NCI-H2107 (cell line): ENCODE data around the gene KDSR.

ENCODE experiments used
- DNase-seq: peaks from one replicate; lab custom pipeline; 2025; lab: John Stamatoyannopoulos, UW

KDSR gene

GRCh38 chr18:63367053-63367953 is at the start of gene KDSR:
TSS of gene KDSR (minus strand) at chr18:63367206. CDS start at chr18:63367118, 88 bp downstream.
- peak; percentile 99 for DNase-seq

DNA sequence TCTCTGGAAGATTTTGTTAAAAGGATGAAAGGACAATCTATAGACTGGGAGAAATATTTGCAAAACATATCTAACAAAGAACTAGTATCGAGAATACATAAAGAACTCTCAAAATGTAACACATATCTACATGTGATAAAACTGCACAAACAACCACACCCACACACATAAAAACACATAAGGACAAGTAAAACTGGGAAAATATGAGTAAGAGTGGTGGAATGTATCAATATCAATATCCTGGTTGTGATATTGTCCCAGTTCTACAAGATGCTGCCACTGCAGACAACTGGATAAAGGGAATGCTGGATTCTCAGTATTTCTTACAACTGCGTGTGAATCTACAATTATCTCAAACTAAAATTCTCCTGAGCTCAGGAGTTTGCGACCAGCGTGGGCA is 45.9 kb upstream of the KDSR start:
- DNase-seq: no peak

GRCh38 chr18:63410792-63411191 is 43.8 kb upstream of the KDSR start:
- DNase-seq: no peak

DNA sequence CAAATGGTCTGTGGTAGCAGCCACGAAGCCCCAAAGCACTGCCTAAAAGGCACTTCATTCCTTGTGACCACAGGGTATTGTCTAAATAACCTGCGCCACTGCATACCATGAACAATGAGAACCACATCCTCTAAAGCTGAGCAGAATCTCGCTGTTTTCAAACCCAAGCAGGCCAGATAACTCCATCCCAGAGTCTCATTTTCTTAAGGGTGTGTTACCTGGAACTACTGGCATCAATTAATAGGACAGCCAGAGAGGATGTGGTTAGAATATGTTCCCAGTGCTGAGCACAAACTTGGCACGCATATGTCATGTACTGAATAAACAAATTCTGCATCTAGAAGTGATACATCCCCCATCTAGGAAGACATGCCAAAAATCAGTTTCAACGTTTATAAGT is 42.3 kb upstream of the KDSR start:
- DNase-seq: no peak

- DNase-seq: no peak
Observed at GRCh38 chr18:63407734-63408133, 40.7 kb upstream of the KDSR start.

GRCh38 chr18:63405986-63406385 is 39.0 kb upstream of the KDSR start:
- DNase-seq: no peak

DNA sequence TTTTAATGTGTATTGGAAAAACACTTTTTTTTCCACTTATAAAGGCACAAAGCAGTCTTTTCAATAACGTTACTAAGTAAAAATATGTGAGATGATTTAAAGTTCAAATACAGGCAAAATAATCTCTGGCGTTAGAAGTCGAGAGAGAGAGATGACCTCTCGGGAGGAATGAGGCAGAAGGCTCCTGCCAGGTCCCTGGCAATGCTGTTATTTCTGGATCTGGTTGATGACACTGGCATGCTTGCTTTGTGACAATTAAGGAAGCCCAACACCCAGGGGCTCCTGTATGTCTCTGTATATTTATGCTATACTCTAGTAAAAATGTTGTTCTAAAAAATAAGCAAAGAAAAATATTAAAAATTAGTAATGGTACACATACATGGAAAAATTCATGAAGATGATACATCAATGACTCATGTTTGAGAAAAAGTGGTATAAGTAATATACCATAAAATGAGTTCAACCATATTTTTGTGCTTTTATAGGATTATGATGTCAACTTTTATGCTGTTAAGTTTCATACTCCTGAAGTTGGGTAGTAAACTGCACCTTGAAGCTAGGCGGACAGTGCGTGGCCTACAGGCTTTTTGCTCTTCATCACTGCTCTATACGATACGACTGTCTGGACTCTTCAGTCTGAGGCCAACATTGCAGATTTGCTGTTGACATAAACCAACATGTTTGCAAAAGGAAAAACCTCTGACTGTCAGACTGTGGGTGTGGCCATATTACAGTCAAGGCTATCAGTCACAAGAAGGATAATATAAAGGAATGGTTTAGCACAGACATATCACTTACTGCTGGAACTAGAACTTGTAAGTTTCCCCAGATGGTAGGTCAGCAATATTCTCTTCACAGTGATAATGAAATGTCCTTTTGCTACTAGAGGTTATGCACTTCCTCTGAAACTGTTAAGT is 35.5 kb upstream of the KDSR start:
- no peak for DNase-seq

GRCh38 chr18:63399300-63399699 is 32.3 kb upstream of the KDSR start:
- DNase-seq: no peak

DNA sequence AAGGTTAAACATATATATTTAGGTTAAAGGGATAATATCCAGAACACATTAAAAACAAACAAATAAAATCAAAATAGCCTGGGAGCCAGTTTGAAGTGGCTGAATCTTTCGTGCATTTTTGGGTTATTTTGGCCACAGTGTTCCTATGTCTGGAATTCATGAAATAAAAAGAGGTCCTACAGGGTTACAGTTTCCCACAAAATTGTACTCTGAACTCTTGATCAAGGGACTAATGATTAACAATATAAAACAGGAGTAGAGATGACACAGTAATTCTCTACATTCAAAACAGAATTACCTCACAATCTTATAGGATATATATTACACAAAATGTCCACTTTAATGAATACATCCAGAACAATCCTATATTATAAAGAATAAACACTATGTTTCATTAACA is 30.3 kb upstream of the KDSR start:
- no peak for DNase-seq

DNA sequence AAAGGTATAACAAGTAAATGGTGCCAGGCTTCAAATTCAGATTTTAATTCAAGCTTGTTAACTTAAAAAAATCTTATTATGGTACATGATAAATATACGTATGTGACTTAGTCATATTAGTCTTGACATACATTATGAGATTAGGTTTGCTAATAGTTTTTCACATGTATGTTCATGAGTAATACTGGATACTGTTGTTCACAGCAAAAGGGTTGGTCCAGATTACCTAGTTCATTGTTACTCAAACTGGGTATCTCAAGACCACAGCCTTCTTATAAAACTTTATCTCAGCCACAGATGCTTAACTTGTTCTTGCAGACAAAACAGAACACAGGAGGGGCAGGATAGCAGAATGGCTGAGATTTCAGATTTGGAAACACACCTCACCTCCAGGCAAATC is 28.5 kb upstream of the KDSR start:
- no peak for DNase-seq

DNA sequence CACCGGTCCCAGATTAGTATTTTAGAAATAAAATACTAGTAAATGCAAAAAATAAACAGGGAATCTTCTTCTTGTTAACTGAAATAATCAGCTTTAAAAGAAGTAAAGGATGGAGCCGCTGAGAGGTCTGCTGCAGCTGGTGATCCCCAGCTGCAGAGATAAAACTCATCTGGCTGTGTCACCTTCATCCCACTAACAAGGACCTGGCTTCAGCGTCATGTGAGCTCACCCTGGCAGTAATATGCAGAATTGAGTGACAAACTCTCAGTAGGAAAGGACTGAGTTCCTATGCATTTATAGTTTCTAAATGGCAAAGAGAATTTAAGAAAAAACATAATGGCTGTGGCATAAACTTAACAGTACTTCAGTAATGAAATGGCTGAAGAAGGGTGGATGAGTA is 27.9 kb upstream of the KDSR start:
- no peak for DNase-seq

- DNase-seq: no peak
Observed at GRCh38 chr18:63387861-63388260, 20.9 kb upstream of the KDSR start.

- no peak for DNase-seq
Observed at GRCh38 chr18:63382843-63383242, 15.8 kb upstream of the KDSR start.

- DNase-seq: no peak
Observed at GRCh38 chr18:63379639-63379962, 12.6 kb upstream of the KDSR start.

DNA sequence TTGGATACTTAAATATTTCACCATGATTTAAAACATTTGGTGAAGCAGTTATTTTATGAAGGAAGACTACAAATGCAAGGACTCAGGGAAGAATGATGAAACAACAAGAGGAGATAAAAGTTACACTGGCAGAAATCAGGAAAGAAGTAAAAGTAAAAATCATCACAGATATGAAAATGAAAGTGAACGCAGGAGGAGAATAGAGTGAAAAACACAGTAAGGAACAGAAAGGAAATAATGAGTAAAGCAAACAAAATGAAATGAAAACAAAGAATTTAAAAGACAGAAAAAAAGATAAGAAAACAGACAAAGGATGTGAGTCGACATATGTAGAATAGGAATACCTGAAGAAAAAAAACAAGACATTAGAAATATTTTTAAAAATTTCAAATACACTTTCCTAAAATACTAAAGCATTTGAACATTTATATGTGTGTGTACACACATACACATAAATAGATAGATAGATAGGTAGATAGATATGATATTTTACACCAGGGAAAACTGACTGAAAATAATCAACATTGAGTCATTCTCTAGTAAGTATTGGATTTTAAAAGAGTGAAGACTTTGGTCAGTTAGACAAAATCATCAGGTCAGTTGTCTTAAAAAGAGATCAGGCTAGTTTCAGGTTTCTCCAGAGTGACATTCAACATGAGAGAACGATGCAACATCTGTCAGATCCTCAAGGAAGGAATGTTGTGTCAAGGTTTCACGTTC is 12.1 kb upstream of the KDSR start:
- DNase-seq: no peak

GRCh38 chr18:63377275-63377980 is 10.4 kb upstream of the KDSR start:
- DNase-seq: no peak

DNA sequence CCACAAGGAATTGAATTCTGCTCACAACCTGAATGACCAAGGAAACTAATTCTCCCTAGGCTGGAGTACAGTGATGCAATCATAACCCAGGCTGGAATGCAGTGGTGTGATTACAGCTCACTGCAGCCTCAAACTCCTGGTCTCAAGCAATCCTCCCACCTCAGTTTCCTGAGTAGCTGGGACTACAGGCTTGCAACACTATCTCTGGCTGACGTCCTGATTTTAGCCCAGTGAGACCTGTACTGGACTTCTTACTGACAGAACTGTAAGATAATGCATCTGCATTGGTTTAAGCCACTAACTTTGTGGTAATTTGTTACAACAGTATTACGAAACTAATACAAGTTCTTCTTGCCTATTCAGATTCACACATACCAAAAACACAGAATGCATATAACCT is 9.5 kb upstream of the KDSR start:
- DNase-seq: no peak

- no peak for DNase-seq
Observed at GRCh38 chr18:63374540-63374939, 7.5 kb upstream of the KDSR start.

DNA sequence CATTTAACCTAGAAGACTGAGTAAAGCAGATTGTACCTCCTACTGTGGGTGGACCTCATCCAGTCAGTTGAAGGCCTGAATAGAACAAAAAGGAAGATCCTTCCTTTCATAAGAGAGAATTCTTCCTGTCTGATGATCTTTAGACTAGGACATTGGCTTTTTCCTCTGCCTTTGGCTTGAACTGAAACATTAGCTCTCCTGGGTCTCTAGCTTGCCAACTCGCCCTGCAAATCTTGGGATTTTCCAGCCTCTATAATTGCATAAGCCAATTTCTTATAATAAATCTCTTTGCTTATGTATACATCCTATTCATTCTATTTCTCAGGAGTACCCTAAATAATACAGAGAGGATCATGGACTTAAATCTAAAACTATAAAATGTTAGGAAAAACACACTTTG is 6.2 kb upstream of the KDSR start:
- no peak for DNase-seq

DNA sequence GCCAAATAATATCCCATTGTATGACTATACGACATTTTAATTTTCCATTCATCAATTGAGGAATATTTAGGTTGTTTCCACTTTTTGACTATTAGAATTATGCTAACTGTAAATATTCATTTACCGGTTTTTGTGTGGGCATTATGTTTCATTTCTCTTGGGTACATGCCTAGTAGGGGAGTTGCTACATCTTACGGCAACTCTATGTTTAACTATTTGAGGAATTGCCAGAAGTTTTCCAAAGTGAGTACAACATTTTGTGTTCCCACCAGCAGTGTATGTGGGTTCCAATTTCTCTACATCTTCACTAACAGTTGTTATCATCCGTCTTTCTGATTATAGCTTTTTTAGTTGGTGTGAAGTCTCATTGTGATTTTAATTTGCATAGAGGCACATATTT is 1.6 kb upstream of the KDSR start:
- DNase-seq: no peak

GRCh38 chr18:63366213-63367052 is 573 bp downstream of the KDSR start:
- DNase-seq: peak; percentile 40
